Measurements from ENCODE around the gene TRIM66. TPM values are rescaled to one million over a fixed set of nuclear protein-coding genes. Genes with fewer than 3 reads are reported as not detected.

TRIM66 gene
- total and polyA plus RNA-seq, 2 of the 8 experiments (the other 6 are each of a cell fraction or from before 2014, with no cell fraction given): 3.1 to 3.5 TPM

DNA sequence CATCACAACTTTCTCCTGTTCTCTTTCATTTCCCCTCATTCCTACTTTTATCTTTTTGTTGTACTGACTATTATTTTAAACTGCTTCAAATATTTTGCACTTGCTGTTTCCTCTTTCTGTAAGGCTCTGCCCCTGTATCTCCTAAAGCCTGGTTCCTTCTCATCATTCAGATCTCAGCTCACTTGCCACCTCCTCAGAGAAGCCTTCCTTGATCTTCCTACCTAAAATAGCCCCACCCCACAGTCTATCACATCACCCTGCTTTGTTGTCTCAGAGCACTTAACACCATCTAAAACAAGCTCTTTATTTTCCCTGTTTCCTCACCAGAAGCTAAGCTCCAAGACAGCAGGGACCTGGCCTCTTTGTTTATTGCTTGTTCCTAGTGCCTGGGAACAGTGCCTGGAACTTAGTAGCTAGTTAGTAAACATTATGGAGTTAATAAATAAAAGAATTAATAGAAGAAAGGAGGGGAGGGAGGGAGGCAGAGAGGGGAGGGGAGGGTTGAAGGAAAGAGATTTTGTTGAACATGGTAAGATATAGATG lies 85.9 kb downstream of the TRIM66 start (continued):
- TF ChIP-seq SAP30 (IDR thresholded peaks at IDR 0.05; ENCODE audit: insufficient read depth, insufficient replicate concordance, low read length) (no peak), POLR2A (IDR thresholded peaks at IDR 0.05; ENCODE audit: control extremely low read depth in 1 of 2, low read depth in 2 of 2, low read length in 2 of 2) (no peak), RFX5 (IDR thresholded peaks at IDR 0.05; ENCODE audit: borderline replicate concordance, low read depth, low read length) (no peak)
- TF ChIP-seq, protein P1, sequence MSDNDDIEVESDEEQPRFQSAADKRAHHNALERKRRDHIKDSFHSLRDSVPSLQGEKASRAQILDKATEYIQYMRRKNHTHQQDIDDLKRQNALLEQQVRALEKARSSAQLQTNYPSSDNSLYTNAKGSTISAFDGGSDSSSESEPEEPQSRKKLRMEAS (IDR thresholded peaks at IDR 0.05): no peak
- TF ChIP-seq, protein P2, sequence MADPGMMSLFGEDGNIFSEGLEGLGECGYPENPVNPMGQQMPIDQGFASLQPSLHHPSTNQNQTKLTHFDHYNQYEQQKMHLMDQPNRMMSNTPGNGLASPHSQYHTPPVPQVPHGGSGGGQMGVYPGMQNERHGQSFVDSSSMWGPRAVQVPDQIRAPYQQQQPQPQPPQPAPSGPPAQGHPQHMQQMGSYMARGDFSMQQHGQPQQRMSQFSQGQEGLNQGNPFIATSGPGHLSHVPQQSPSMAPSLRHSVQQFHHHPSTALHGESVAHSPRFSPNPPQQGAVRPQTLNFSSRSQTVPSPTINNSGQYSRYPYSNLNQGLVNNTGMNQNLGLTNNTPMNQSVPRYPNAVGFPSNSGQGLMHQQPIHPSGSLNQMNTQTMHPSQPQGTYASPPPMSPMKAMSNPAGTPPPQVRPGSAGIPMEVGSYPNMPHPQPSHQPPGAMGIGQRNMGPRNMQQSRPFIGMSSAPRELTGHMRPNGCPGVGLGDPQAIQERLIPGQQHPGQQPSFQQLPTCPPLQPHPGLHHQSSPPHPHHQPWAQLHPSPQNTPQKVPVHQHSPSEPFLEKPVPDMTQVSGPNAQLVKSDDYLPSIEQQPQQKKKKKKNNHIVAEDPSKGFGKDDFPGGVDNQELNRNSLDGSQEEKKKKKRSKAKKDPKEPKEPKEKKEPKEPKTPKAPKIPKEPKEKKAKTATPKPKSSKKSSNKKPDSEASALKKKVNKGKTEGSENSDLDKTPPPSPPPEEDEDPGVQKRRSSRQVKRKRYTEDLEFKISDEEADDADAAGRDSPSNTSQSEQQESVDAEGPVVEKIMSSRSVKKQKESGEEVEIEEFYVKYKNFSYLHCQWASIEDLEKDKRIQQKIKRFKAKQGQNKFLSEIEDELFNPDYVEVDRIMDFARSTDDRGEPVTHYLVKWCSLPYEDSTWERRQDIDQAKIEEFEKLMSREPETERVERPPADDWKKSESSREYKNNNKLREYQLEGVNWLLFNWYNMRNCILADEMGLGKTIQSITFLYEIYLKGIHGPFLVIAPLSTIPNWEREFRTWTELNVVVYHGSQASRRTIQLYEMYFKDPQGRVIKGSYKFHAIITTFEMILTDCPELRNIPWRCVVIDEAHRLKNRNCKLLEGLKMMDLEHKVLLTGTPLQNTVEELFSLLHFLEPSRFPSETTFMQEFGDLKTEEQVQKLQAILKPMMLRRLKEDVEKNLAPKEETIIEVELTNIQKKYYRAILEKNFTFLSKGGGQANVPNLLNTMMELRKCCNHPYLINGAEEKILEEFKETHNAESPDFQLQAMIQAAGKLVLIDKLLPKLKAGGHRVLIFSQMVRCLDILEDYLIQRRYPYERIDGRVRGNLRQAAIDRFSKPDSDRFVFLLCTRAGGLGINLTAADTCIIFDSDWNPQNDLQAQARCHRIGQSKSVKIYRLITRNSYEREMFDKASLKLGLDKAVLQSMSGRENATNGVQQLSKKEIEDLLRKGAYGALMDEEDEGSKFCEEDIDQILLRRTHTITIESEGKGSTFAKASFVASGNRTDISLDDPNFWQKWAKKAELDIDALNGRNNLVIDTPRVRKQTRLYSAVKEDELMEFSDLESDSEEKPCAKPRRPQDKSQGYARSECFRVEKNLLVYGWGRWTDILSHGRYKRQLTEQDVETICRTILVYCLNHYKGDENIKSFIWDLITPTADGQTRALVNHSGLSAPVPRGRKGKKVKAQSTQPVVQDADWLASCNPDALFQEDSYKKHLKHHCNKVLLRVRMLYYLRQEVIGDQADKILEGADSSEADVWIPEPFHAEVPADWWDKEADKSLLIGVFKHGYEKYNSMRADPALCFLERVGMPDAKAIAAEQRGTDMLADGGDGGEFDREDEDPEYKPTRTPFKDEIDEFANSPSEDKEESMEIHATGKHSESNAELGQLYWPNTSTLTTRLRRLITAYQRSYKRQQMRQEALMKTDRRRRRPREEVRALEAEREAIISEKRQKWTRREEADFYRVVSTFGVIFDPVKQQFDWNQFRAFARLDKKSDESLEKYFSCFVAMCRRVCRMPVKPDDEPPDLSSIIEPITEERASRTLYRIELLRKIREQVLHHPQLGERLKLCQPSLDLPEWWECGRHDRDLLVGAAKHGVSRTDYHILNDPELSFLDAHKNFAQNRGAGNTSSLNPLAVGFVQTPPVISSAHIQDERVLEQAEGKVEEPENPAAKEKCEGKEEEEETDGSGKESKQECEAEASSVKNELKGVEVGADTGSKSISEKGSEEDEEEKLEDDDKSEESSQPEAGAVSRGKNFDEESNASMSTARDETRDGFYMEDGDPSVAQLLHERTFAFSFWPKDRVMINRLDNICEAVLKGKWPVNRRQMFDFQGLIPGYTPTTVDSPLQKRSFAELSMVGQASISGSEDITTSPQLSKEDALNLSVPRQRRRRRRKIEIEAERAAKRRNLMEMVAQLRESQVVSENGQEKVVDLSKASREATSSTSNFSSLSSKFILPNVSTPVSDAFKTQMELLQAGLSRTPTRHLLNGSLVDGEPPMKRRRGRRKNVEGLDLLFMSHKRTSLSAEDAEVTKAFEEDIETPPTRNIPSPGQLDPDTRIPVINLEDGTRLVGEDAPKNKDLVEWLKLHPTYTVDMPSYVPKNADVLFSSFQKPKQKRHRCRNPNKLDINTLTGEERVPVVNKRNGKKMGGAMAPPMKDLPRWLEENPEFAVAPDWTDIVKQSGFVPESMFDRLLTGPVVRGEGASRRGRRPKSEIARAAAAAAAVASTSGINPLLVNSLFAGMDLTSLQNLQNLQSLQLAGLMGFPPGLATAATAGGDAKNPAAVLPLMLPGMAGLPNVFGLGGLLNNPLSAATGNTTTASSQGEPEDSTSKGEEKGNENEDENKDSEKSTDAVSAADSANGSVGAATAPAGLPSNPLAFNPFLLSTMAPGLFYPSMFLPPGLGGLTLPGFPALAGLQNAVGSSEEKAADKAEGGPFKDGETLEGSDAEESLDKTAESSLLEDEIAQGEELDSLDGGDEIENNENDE (IDR thresholded peaks at IDR 0.05; ENCODE audit: insufficient replicate concordance, low read length): no peak
